Mesothelial cell of epicardium (in vitro differentiated cells): ENCODE results near the gene MRPS10. TPM values are rescaled to one million over a fixed set of nuclear protein-coding genes. Genes with fewer than 3 reads are reported as not detected.

ENCODE experiments used
- DNase-seq, 2 experiments: peaks; one replicate each; pipeline ENCODE4 v3.0.0; 2021; ENCODE audit warnings: low spot score in 2 of 2; ENCODE audit not compliant: unreplicated experiment in 2 of 2
- H3K27ac Mint-ChIP-seq: 2 replicates; pipeline ENCODE4 v1.8.0; 2021; ENCODE audit warnings: mixed read lengths
- H3K27me3 Mint-ChIP-seq: 2 replicates; pipeline ENCODE4 v1.8.0; 2021; ENCODE audit warnings: low read depth, mixed read lengths
- H3K36me3 Mint-ChIP-seq: 2 replicates; pipeline ENCODE4 v1.8.0; 2021; ENCODE audit warnings: mixed read lengths
- H3K4me1 Mint-ChIP-seq: 2 replicates; pipeline ENCODE4 v1.8.0; 2021; ENCODE audit warnings: mixed read lengths
- H3K4me3 Mint-ChIP-seq: 2 replicates; pipeline ENCODE4 v1.8.0; 2021; ENCODE audit warnings: mild to moderate bottlenecking, moderate library complexity, mixed read lengths
- H3K9me3 Mint-ChIP-seq: 2 replicates; pipeline ENCODE4 v1.8.0; 2021; ENCODE audit warnings: mixed read lengths
- total RNA-seq: library from RNA; stranded (reverse); gene quantifications from 3 replicates; pipeline ENCODE4 v1.2.1, GENCODE V29; 2021
- TF ChIP-seq, protein P1 (sequence below): fragments of 200-600 bp; sonication (generic); IDR thresholded peaks from one replicate; pipeline ENCODE4 v1.5.0; 2021; ENCODE audit warnings: antibody characterized with exemption; ENCODE audit not compliant: unreplicated experiment

The MRPS10 gene
- total RNA-seq, 1 donor from 2014 or later = 23.9 TPM

DNA sequence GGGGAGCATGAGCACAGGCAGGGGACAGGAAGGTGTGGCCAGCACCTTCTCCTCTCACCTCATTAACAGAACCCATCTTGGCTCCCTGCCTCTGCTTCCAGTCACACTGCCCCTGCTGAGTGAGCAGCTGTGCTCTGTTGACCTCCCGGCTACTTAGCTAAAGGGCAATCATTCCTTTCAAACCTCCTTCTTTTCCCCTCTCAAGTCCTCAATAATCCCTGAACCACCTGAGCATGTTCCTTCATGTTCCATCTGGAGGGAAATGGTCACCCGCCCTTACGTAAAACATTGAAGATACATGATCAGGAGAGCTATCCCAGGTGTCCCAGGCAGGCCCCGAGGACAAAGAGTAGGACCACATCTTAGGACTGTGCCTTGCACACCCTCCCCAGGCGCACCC lies 21.7 kb upstream of the MRPS10 start:
- H3K4me3 Mint-ChIP-seq = no peak overlapping the region
- TF ChIP-seq, protein P1, sequence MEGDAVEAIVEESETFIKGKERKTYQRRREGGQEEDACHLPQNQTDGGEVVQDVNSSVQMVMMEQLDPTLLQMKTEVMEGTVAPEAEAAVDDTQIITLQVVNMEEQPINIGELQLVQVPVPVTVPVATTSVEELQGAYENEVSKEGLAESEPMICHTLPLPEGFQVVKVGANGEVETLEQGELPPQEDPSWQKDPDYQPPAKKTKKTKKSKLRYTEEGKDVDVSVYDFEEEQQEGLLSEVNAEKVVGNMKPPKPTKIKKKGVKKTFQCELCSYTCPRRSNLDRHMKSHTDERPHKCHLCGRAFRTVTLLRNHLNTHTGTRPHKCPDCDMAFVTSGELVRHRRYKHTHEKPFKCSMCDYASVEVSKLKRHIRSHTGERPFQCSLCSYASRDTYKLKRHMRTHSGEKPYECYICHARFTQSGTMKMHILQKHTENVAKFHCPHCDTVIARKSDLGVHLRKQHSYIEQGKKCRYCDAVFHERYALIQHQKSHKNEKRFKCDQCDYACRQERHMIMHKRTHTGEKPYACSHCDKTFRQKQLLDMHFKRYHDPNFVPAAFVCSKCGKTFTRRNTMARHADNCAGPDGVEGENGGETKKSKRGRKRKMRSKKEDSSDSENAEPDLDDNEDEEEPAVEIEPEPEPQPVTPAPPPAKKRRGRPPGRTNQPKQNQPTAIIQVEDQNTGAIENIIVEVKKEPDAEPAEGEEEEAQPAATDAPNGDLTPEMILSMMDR = no peak
- no peak overlapping the region for H3K27ac Mint-ChIP-seq
- no peaks in the 10 kb centered on the region for H3K27me3 Mint-ChIP-seq
- H3K4me1 Mint-ChIP-seq = no peaks in the 10 kb centered on the region
- no peak for DNase-seq
- H3K36me3 Mint-ChIP-seq = peaks cover 29% of the 10 kb centered on the region
- H3K9me3 Mint-ChIP-seq = no peaks in the 10 kb centered on the region

DNA sequence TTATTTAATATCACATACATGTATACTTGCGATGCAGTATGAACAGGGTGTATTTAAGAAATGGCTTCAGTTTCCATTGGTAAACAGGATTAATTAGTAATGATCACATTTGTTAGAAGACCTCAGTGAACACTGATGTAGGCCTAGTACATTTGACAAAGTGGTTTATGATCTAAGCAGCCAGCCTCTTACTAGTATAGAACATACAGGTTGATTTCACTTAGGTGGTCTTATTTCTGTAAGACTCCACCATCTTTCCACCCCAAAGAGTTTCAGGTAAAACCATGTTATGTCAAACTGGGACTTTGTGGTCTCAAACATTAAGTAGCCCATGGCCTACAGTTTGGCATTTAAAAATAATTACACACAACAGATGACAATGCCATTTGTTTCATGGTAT lies 20.2 kb upstream of the MRPS10 start:
- Mint-ChIP-seq H3K27ac (no peak overlapping the region), H3K9me3 (no peaks in the 10 kb centered on the region), H3K4me1 (no peaks in the 10 kb centered on the region), H3K4me3 (no peak overlapping the region), H3K36me3 (peaks cover 30% of the 10 kb centered on the region), H3K27me3 (no peaks in the 10 kb centered on the region)
- TF ChIP-seq, protein P1 = no peak
- DNase-seq = no peak

DNA sequence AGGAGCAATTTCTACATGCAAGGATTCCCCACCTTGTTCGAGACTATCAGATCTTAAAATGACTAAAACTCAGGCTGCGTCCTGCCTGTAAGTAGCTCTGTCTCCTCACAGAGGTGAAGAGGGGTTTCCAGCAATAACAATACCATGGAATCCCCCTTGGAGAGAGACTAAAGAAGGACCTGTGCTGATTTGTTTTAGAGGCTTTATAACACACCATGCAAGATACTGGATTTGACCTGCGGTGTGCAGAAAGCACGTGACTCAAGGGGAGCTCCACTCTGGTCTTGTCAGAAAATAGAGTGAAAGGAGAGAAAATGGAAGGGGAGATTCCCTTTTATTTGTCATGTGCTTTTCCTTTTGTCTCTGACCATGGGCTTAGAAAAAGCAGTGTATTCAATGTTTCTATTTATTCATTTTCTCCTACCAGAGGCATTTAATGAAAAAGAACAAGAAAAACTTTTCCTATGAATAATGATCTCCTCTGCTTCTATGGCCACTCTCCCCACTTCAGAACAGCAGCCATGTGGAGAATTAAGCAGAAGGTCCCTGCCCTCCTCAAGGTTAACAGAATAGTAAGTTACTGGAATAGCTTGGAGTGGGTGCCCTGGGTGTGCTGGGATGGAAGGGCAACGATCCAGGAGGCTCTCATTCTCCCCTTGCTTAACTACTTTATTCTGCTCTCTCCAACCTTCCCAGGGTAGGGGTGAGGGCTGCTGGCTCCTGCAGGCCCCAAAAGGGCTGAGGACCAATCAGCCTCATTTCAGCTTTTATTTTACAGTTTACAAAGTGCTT lies 19.2 kb upstream of the MRPS10 start:
- Mint-ChIP-seq H3K9me3 (no peaks in the 10 kb centered on the region), H3K4me3 (no peak overlapping the region), H3K27ac (no peak overlapping the region), H3K27me3 (no peaks in the 10 kb centered on the region), H3K36me3 (peaks cover 34% of the 10 kb centered on the region), H3K4me1 (no peaks in the 10 kb centered on the region)
- TF ChIP-seq, protein P1 = no peak
- DNase-seq = no peak

DNA sequence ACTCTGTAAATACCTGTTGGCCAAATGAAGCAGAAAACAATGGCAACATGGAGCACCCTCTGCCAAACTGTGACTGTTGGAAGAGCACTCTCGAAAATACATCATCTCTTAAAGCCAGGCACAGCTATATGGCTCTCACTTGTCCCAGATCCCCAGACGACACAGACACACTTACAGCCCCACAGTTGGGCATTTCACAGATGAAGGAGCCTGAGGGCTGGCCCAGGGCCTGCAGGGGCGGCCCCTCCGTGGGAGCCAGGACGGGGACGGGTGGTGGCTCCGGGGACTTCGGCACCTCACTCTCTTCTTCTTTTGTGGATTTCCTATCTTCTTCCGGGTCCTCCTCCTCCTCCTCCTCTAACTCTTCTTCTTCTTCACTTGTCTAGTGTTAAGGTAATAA lies 18.4 kb upstream of the MRPS10 start:
- H3K4me3 Mint-ChIP-seq = no peak overlapping the region
- H3K4me1 Mint-ChIP-seq = no peaks in the 10 kb centered on the region
- H3K27ac Mint-ChIP-seq = no peak overlapping the region
- no peaks in the 10 kb centered on the region for H3K9me3 Mint-ChIP-seq
- no peak for DNase-seq
- H3K27me3 Mint-ChIP-seq = no peaks in the 10 kb centered on the region
- TF ChIP-seq, protein P1 = no peak
- peaks cover 35% of the 10 kb centered on the region for H3K36me3 Mint-ChIP-seq

DNA sequence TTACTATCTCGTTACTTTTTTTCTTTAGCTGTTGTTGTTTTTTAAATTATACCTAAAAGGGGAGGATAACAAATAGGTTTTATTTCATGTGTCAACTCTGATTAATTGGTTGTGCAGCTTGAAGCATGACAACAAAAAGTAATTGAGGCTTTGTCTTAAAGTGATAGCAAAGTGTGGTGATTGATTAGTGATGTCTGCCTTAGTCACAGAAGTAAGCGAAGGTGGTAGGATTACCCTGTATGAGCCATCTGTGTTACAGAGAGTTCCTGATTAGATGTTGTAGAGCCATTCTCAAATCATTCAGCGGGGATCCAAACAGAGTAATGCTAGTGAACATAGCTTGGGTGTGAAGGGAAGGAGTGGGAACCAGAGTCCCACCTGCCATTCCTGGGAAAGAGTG lies 14.4 kb upstream of the MRPS10 start:
- TF ChIP-seq, protein P1 = no peak
- no peak for DNase-seq
- Mint-ChIP-seq H3K27ac (no peak overlapping the region), H3K4me1 (no peaks in the 10 kb centered on the region), H3K36me3 (peaks cover 33% of the 10 kb centered on the region), H3K4me3 (no peak overlapping the region), H3K9me3 (no peaks in the 10 kb centered on the region), H3K27me3 (no peaks in the 10 kb centered on the region)
